Subcutaneous adipose tissue (tissue), 4 donors: Measurements from ENCODE around the gene DENND5B. TPM values are rescaled to one million over a fixed set of nuclear protein-coding genes. Genes with fewer than 3 reads are reported as not detected.

Experiments used
- total RNA-seq, 4 donors: library from RNA; depleted of rRNA; stranded (reverse); fragments of >200 nt; gene quantifications; one replicate each; pipeline ENCODE4 v1.1.0, GENCODE V29; 2016
- TF ChIP-seq, protein P1 (sequence below): fragments of 450-650 bp; IDR thresholded peaks from one replicate; pipeline ENCODE4 v1.5.1; 2016; ENCODE audit warnings: low read depth, mild to moderate bottlenecking, control low read depth, antibody characterized with exemption, moderate library complexity

Gene DENND5B
- total RNA-seq, 4 donors from 2014 or later, result 11.1 to 19.2 (median 14.0) TPM

GRCh38 chr12:31627456-31628054 lies 36.6 kb upstream of the DENND5B start:
- TF ChIP-seq, protein P1, sequence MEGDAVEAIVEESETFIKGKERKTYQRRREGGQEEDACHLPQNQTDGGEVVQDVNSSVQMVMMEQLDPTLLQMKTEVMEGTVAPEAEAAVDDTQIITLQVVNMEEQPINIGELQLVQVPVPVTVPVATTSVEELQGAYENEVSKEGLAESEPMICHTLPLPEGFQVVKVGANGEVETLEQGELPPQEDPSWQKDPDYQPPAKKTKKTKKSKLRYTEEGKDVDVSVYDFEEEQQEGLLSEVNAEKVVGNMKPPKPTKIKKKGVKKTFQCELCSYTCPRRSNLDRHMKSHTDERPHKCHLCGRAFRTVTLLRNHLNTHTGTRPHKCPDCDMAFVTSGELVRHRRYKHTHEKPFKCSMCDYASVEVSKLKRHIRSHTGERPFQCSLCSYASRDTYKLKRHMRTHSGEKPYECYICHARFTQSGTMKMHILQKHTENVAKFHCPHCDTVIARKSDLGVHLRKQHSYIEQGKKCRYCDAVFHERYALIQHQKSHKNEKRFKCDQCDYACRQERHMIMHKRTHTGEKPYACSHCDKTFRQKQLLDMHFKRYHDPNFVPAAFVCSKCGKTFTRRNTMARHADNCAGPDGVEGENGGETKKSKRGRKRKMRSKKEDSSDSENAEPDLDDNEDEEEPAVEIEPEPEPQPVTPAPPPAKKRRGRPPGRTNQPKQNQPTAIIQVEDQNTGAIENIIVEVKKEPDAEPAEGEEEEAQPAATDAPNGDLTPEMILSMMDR, result no peak

GRCh38 chr12:31626270-31626995 lies 35.5 kb upstream of the DENND5B start:
- TF ChIP-seq, protein P1, result no peak

DNA sequence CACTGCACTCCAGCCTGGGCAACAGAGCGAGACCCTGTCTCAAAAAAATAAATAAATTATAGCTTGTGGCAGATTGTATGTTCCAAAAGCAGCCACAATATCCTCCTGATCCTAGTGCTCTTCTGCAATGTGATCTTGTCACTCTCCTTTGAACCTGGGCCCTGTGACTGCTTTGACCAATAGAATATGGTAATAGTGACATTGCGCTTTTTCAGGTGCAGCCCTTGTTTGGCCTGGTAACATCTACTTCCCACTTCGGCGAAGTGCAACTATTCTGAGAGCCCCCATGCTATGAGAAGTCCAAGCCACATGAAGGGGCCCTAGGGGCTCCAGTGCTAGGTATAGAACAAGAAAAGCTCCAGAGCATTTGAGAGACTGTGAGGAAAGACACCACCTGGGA lies 31.1 kb upstream of the DENND5B start:
- TF ChIP-seq, protein P1, result no peak

- TF ChIP-seq, protein P1, result no peak
Measured at GRCh38 chr12:31620311-31620710, 29.4 kb upstream of the DENND5B start.

GRCh38 chr12:31618228-31619025 lies 27.5 kb upstream of the DENND5B start:
- TF ChIP-seq, protein P1, result no peak

DNA sequence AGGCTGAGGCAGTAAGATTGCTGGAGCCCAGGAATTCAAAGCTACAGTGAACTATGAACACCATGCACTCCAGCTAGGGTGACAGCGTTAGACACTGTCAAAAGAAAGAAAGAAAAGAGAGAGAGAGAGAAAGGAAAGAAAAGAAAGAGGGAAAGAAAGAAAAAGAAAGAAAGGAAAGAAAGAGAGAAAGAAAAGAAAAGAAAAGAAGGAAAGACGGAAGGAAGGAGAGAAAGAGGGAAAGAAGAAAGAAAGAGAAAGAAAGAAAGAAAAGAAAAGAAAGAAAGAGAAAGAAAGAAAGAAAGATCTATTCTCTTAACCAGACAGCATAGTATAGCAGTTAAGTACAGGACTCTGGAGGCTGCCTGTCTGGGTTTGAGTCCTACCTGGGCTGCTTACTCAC lies 21.9 kb upstream of the DENND5B start:
- TF ChIP-seq, protein P1, result no peak

DNA sequence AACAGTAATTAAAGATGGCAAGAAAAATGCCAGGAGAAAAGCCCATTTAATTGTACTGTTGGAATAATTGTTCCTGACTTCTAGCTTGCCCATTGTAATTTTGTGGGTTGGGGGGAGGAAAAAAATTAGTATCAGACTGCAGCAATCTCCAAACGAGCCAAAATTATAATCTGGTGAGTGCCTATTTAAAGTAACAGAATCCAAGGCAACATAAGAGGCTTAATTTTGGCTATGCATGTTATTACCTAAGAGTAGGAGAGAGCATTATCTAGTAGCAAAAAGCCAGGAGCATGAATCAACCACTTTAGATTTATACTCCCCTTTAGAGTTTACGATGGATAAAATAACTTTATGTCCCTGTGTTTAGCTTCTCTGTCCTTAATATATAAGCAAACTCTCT lies 14.6 kb upstream of the DENND5B start:
- TF ChIP-seq, protein P1, result no peak
